ENCODE measurements around the gene PARD6B. TPM values are rescaled to one million over a fixed set of nuclear protein-coding genes. Genes with fewer than 3 reads are reported as not detected.
A peak's percentile ranks its signal among the peaks of the same experiment; 100 is the strongest.

PARD6B gene
- total RNA-seq, 1 experiment from 2014 or later: 41.3 TPM

DNA sequence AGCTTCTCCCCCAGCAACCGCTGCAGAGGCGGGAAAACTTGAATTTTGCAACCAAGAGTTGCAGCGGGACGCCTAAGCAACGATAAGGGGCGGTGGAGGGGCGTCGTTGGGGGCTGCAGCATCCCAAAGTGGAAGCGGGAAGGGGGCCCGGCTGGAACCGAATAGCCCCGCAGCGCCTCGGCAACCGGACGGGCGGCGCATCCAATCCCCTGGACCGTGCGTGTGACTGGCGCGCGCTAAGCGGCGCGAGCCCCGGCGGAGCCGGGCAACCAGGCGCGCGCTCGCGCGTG, 670 bp upstream of the PARD6B start:
- Histone ChIP-seq H3K4me2 (ENCODE audit: low read length) (peak overlapping the region; percentile 83), H3K9me3 (ENCODE audit: control insufficient read depth in 1 of 2, insufficient read depth in 1 of 2, low read depth in 1 of 2, low read length in 2 of 2) (no peaks in the 10 kb centered on the region), H3K27ac (ENCODE audit: low read depth, low read length) (peak overlapping the region; percentile 92), H4K20me1 (ENCODE audit: insufficient read depth) (peaks cover 7% of the 10 kb centered on the region; the same call in 1 of the 2 replicates), H3K79me2 (ENCODE audit: insufficient read depth, low read length) (peaks cover 46% of the 10 kb centered on the region), H3K36me3 (ENCODE audit: control insufficient read depth in 1 of 2, insufficient read depth in 2 of 2, low read length in 2 of 2) (peaks cover 2 to 8% of the 10 kb centered on the region in 2 experiments; a peak in 2 of 4 replicates), H3K9me2 (ENCODE audit: insufficient read depth) (no peaks in the 10 kb centered on the region), H3K4me1 (ENCODE audit: control insufficient read depth in 1 of 2, insufficient read depth in 2 of 2, low read length in 2 of 2) (peaks cover 74 to 84% of the 10 kb centered on the region in 2 experiments), H3K4me3 (replicated peaks in 1 of 2; ENCODE audit: low read depth in 1 of 2, low read length in 2 of 2) (peak overlapping the region; percentile 56 to 61), H2AFZ (ENCODE audit: low read depth, low read length, poor library complexity, severe bottlenecking) (no peak overlapping the region), H3K27me3 (ENCODE audit: insufficient read depth, low read length) (no peaks in the 10 kb centered on the region), H3K9ac (ENCODE audit: low read length) (peak overlapping the region; percentile 78)
- ChIA-PET RAD21 (ENCODE audit: low non-redundant PET in 1 of 2, low total read pairs in 2 of 2, uncharacterized antibody in 2 of 2, unreplicated experiment in 2 of 2) (no interaction called here), CTCF (interaction anchor here (1.3 to 2.1 kb wide), 2 partner anchors 14 to 67 kb away, joined by 3 to 10 read pairs; no protein-coding TSS in a partner anchor), POLR2A (interaction anchor here (0.7 to 3.6 kb wide), 6 partner anchors 12 to 497 kb away, joined by 3 to 9 read pairs (median 4); no protein-coding TSS in a partner anchor)
- TF ChIP-seq, protein P1, sequence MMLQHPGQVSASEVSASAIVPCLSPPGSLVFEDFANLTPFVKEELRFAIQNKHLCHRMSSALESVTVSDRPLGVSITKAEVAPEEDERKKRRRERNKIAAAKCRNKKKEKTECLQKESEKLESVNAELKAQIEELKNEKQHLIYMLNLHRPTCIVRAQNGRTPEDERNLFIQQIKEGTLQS (IDR thresholded peaks at IDR 0.05): no peak
- peak; percentile 63 for TF ChIP-seq POLR2AphosphoS5 (IDR thresholded peaks at IDR 0.05; ENCODE audit: low read depth, low read length)
- ATAC-seq: no peak
- DNase-seq (ENCODE audit: low read depth, low spot score): no peak
- intact Hi-C loops (cut with micrococcal nuclease): loop anchor here (2.0 to 5.0 kb wide), 2 partner anchors 32 to 543 kb away; no protein-coding TSS in a partner anchor
- BruUV-seq (replicated peaks): no TSS peak

DNA sequence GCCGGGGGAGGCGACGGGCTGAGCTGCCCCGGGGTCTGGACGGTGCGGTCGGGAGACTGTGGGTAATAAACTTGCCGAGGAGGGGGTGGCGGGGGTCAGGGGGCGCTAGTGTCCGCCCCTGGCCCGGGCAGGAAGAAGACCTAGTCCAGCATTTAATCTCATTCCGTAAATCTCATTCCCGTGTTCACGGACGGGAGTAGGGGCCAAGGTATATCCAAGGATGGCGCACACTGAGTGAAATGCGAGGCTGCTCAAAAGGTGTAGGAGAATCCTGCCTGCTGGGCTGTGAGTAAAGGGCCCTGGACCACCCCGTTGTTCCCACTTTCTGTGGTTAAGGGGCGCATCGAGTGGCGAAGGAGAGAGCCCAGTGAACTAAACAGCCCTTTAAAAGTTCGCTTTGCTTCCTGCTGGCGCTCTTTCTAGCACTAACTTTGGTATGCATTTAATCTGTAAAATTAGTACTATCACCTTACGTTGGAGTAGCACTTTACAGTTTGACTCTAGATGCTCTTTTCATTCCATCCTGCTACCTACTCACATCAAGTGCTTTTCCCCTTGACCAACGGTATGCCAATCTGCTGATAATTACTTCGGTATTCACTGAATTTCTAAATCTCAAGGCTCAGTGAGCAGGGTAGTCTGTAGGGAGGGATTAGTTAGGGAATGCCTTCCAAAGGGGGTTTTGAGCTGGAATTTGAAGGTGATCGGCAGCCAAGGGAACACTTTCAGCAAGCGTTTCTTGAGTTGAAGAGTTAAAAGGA, 730 bp downstream of the PARD6B start:
- POLR2A ChIA-PET: interaction anchor here (1.0 to 1.8 kb wide), 3 partner anchors 12 to 15 kb away, joined by 3 to 5 read pairs (median 4); no protein-coding TSS in a partner anchor
- Histone ChIP-seq H3K36me3 (ENCODE audit: control insufficient read depth in 1 of 2, insufficient read depth in 2 of 2, low read length in 2 of 2) (peaks cover 2 to 8% of the 10 kb centered on the region in 2 experiments; a peak in 2 of 4 replicates), H3K9me2 (ENCODE audit: insufficient read depth) (no peaks in the 10 kb centered on the region), H2AFZ (ENCODE audit: low read depth, low read length, poor library complexity, severe bottlenecking) (no peak overlapping the region), H3K4me1 (ENCODE audit: control insufficient read depth in 1 of 2, insufficient read depth in 2 of 2, low read length in 2 of 2) (peaks cover 73 to 84% of the 10 kb centered on the region in 2 experiments), H3K9me3 (ENCODE audit: control insufficient read depth in 1 of 2, insufficient read depth in 1 of 2, low read depth in 1 of 2, low read length in 2 of 2) (no peaks in the 10 kb centered on the region), H3K9ac (ENCODE audit: low read length) (peak overlapping the region; percentile 94), H3K79me2 (ENCODE audit: insufficient read depth, low read length) (peaks cover 60% of the 10 kb centered on the region), H3K27ac (ENCODE audit: low read depth, low read length) (peak overlapping the region; percentile 91), H3K4me2 (ENCODE audit: low read length) (peak overlapping the region; percentile 99), H4K20me1 (ENCODE audit: insufficient read depth) (peaks cover 14% of the 10 kb centered on the region; the same call in 1 of the 2 replicates), H3K27me3 (ENCODE audit: insufficient read depth, low read length) (no peaks in the 10 kb centered on the region), H3K4me3 (replicated peaks in 1 of 2; ENCODE audit: low read depth in 1 of 2, low read length in 2 of 2) (peak overlapping the region; percentile 59 to 94)
- RAD21 ChIA-PET (ENCODE audit: low non-redundant PET in 1 of 2, low total read pairs in 2 of 2, uncharacterized antibody in 2 of 2, unreplicated experiment in 2 of 2): no interaction called here
- no peak for TF ChIP-seq ZNF274 (IDR thresholded peaks at IDR 0.05; ENCODE audit: low read depth, low read length)
- no peak for TF ChIP-seq FOSL1 (IDR thresholded peaks at IDR 0.05; ENCODE audit: low read depth)
- peak; percentile 55; the same call in 1 of the 2 replicates for TF ChIP-seq ZFX (IDR thresholded peaks at IDR 0.05)
- BruUV-seq (replicated peaks): TSS peak; percentile 50
- CTCF ChIA-PET: interaction anchor here (1.3 kb wide), 1 partner anchor 13 kb away, joined by 3 read pairs; no protein-coding TSS in a partner anchor
- intact Hi-C loops (cut with micrococcal nuclease): loop anchor here (2.0 to 5.0 kb wide), 2 partner anchors 31 to 545 kb away; no protein-coding TSS in a partner anchor
- no peak for DNase-seq (ENCODE audit: low read depth, low spot score)
- ATAC-seq: no peak

Measured in HCT116 (cell line).